SK-N-SH (cell line): ENCODE measurements around the gene PCDH1. TPM values are rescaled to one million over a fixed set of nuclear protein-coding genes. Genes with fewer than 3 reads are reported as not detected.

Experiments
- CTCF ChIA-PET: fragments of 300-600, 350-600 bp; formaldehyde crosslinking; extraction: SDS; loops from one replicate; lab custom pipeline; 2021; lab: Yijun Ruan, JAX
- POLR2A ChIA-PET: fragments of 350-600 bp; sonication (Branson Sonifier 250); formaldehyde crosslinking; extraction: SDS; loops from one replicate; lab custom pipeline; 2020; ENCODE audit warnings: antibody characterized with exemption, inconsistent platforms; lab: Yijun Ruan, JAX
- DNase-seq: peaks from one replicate; pipeline ENCODE4 v3.0.0; 2012
- H2AFZ ChIP-seq: fragments of 200-600 bp; sonication (generic); 2 replicates; pipeline ENCODE4 v1.8.1; 2016; ENCODE audit warnings: antibody characterized with exemption, mild to moderate bottlenecking, low read depth
- H3F3A ChIP-seq: fragments of 200-600 bp; sonication (generic); replicated peaks from 2 replicates; pipeline ENCODE3; 2016; ENCODE audit warnings: antibody characterized with exemption, mild to moderate bottlenecking; ENCODE audit not compliant: insufficient read depth
- H3K27ac ChIP-seq, 2 experiments: fragments of 200-500 bp in 1 of 2; fragments of 200-600 bp in 1 of 2; sonication (Bioruptor generic) in 1 of 2; sonication (generic), shearing (Covaris generic) in 1 of 2; 2 replicates each; pipeline versions ENCODE4 v1.5.1 to v1.6.1; 2014 to 2016; ENCODE audit warnings: low read depth in 2 of 2, inconsistent platforms in 1 of 2, low read length in 1 of 2, mild to moderate bottlenecking in 1 of 2, mixed read lengths in 1 of 2
- H3K27me3 ChIP-seq: fragments of 200-600 bp; sonication (generic), shearing (Covaris generic); 2 replicates; pipeline ENCODE4 v1.6.1; 2016; ENCODE audit warnings: mixed run types; ENCODE audit not compliant: insufficient read depth
- H3K36me3 ChIP-seq, 2 experiments: fragments of 200-500 bp in 1 of 2; fragments of 200-600 bp in 1 of 2; sonication (Bioruptor generic) in 1 of 2; sonication (generic) in 1 of 2; replicated peaks in 1 of 2; 2 replicates each; pipeline versions ENCODE3 to v1.5.1; 2014 to 2016; ENCODE audit warnings: low read length in 1 of 2, mild to moderate bottlenecking in 1 of 2; ENCODE audit not compliant: insufficient read depth in 2 of 2, control insufficient read depth in 1 of 2
- H3K4me1 ChIP-seq, 2 experiments: fragments of 200-500 bp in 1 of 2; fragments of 200-600 bp in 1 of 2; sonication (Bioruptor generic) in 1 of 2; sonication (generic), shearing (Covaris generic) in 1 of 2; 2 replicates each; pipeline versions ENCODE4 v1.5.1 to v1.6.1; 2014 to 2016; ENCODE audit warnings: low read depth in 1 of 2, low read length in 1 of 2, mixed run types in 1 of 2; ENCODE audit not compliant: insufficient read depth in 2 of 2, control insufficient read depth in 1 of 2
- H3K4me2 ChIP-seq: fragments of 200-600 bp; sonication (generic), shearing (Covaris generic); 2 replicates; pipeline ENCODE4 v1.6.1; 2017; ENCODE audit warnings: mixed run types
- H3K4me3 ChIP-seq, 2 experiments: fragments of 200-500 bp in 1 of 2; fragments of 200-600 bp in 1 of 2; sonication (Bioruptor generic) in 1 of 2; sonication (generic), shearing (Covaris generic) in 1 of 2; 2 replicates each; pipeline versions ENCODE4 v1.5.1 to v1.8.1; 2014 to 2016; ENCODE audit warnings: low read depth in 2 of 2, inconsistent platforms in 1 of 2, low read length in 1 of 2, mild to moderate bottlenecking in 1 of 2, mixed read lengths in 1 of 2, moderate library complexity in 1 of 2
- H3K79me2 ChIP-seq: fragments of 200-600 bp; sonication (generic); 2 replicates; pipeline ENCODE4 v1.8.1; 2017; ENCODE audit warnings: mild to moderate bottlenecking; ENCODE audit not compliant: insufficient read depth
- H3K9ac ChIP-seq: fragments of 200-600 bp; sonication (generic); 2 replicates; pipeline ENCODE4 v1.6.1; 2017; ENCODE audit warnings: mixed run types
- H3K9me2 ChIP-seq: fragments of 200-600 bp; sonication (generic); 2 replicates; pipeline ENCODE4 v1.6.1; 2017; ENCODE audit warnings: mixed run types
- H3K9me3 ChIP-seq: fragments of 200-600 bp; sonication (generic); 2 replicates; pipeline ENCODE4 v1.6.1; 2017; ENCODE audit warnings: mixed run types, mild to moderate bottlenecking, moderate library complexity
- H4K20me1 ChIP-seq: fragments of 200-600 bp; sonication (generic); 2 replicates; pipeline ENCODE4 v1.6.1; 2017; ENCODE audit warnings: mild to moderate bottlenecking, mixed run types; ENCODE audit not compliant: insufficient read depth
- CHD2 ChIP-seq: fragments of 150-350 bp; IDR thresholded peaks from 2 replicates; pipeline ENCODE4 v1.6.1; 2018; ENCODE audit warnings: low read length; ENCODE audit not compliant: partially characterized antibody
- CTCF ChIP-seq: fragments of 200-600 bp; sonication (generic); IDR thresholded peaks from 2 replicates; pipeline ENCODE4 v1.6.1; 2017; ENCODE audit warnings: antibody characterized with exemption, mild to moderate bottlenecking, moderate library complexity
- EZH2phosphoT487 ChIP-seq: fragments of 200-600 bp; sonication (generic); IDR thresholded peaks from 2 replicates; pipeline ENCODE4 v1.6.1; 2017; ENCODE audit warnings: low read depth, mixed run types, mild to moderate bottlenecking, antibody characterized with exemption, moderate library complexity, borderline replicate concordance
- GATA2 ChIP-seq: sonication (generic); formaldehyde crosslinking; IDR thresholded peaks from 2 replicates; pipeline ENCODE4 v1.5.0; 2020; ENCODE audit warnings: mild to moderate bottlenecking, missing genetic modification reagents
- MAX ChIP-seq: IDR thresholded peaks from 2 replicates; pipeline ENCODE4 v1.4.0; 2012; ENCODE audit warnings: low read depth
- NRF1 ChIP-seq: IDR thresholded peaks from 2 replicates; pipeline ENCODE4 v1.6.1; 2012; ENCODE audit warnings: low read depth, mild to moderate bottlenecking, low read length
- PBX3 ChIP-seq: IDR thresholded peaks from 2 replicates; pipeline ENCODE4; 2012
- REST ChIP-seq: IDR thresholded peaks from 2 replicates; pipeline ENCODE4 v1.6.1; 2012; ENCODE audit warnings: mild to moderate bottlenecking, low read depth, low read length, moderate library complexity
- SMC3 ChIP-seq: IDR thresholded peaks from 2 replicates; pipeline ENCODE4 v1.6.1; 2012; ENCODE audit warnings: low read depth, low read length, improper control_type of control experiment
- TAF1 ChIP-seq: IDR thresholded peaks from 2 replicates; pipeline ENCODE4 v1.6.1; 2012; ENCODE audit warnings: low read depth, mild to moderate bottlenecking, low read length, moderate library complexity, borderline replicate concordance
- YY1 ChIP-seq: IDR thresholded peaks from 2 replicates; pipeline ENCODE4 v1.4.0; 2012; ENCODE audit warnings: low read depth, mild to moderate bottlenecking
- ZBTB33 ChIP-seq: IDR thresholded peaks from 2 replicates; pipeline ENCODE4 v1.4.0; 2012; ENCODE audit warnings: low read depth, borderline replicate concordance
- WGBS: methylation state at CpG from one replicate; pipeline ENCODE4 v1.1.6; 2017; ENCODE audit warnings: low lambda C conversion rate; 5-methylcytosine and 5-hydroxymethylcytosine counted together
- polyA plus RNA-seq, 3 experiments: library from polyadenylated mRNA; depleted of rRNA; stranded (reverse); fragments of >200 nt; gene quantifications; 2 replicates each; pipeline ENCODE4 v1.2.3, GENCODE V29; 2012

PCDH1 gene
- polyA plus RNA-seq, 1 of the 3 experiments (the other 2 are of a cell fraction), result 0.08 TPM

- Histone ChIP-seq H4K20me1 (no peaks in the 10 kb centered on the region), H3K36me3 (no peaks in the 10 kb centered on the region), H3K4me2 (no peak overlapping the region), H3K9me2 (no peaks in the 10 kb centered on the region), H3K9me3 (no peaks in the 10 kb centered on the region), H3K4me3 (no peak overlapping the region), H2AFZ (no peak overlapping the region), H3K27ac (no peak overlapping the region), H3K9ac (no peak overlapping the region), H3K4me1 (peaks cover 4 to 69% of the 10 kb centered on the region in 2 experiments; a peak in 2 of 4 replicates), H3K27me3 (peaks cover 74% of the 10 kb centered on the region), H3K79me2 (no peaks in the 10 kb centered on the region), H3F3A (no peaks in the 10 kb centered on the region)
- TF ChIP-seq CHD2 (no peak), MAX (no peak), PBX3 (no peak), TAF1 (no peak), ZBTB33 (no peak), YY1 (no peak), GATA2 (CRISPR knock-in tag) (no peak), EZH2phosphoT487 (no peak), SMC3 (no peak), NRF1 (no peak), CTCF (no peak), REST (no peak)
- WGBS, result 30% methylated on average over 7 of the region's 7 CpGs
- CTCF ChIA-PET, result interaction anchor here (0.8 to 10.4 kb wide), 47 partner anchors 9 to 237 kb away, joined by 3 to 451 read pairs (median 8); partner anchors contain the start of genes DELE1, PCDH12 and RNF14
- peak; percentile 12 for DNase-seq
- POLR2A ChIA-PET, result interaction anchor here (0.6 to 2.8 kb wide), 5 partner anchors 55 to 198 kb away, joined by 3 to 13 read pairs (median 4); partner anchors contain the start of gene ARAP3
Measured at GRCh38 chr5:141879941-141880738, 1.9 kb upstream of the PCDH1 start.
